Esophagus squamous epithelium (tissue), 5 donors: ENCODE data around the gene CNNM4. TPM values are rescaled to one million over a fixed set of nuclear protein-coding genes. Genes with fewer than 3 reads are reported as not detected.

Source experiments
- DNase-seq: peaks from one replicate; lab custom pipeline; 2025; lab: John Stamatoyannopoulos, UW
- H3K27ac ChIP-seq, 4 donors: fragments of 200-600 bp; sonication (generic); one replicate each; pipeline ENCODE4 v1.5.1; 2016 to 2019; ENCODE audit warnings: mild to moderate bottlenecking in 1 of 4
- H3K27me3 ChIP-seq, 4 donors: fragments of 200-600 bp; sonication (generic); 1 replicate in 3 of 4; 2 replicates in 1 of 4; pipeline versions ENCODE4 v1.5.1 to v1.6.0; 2017 to 2021; ENCODE audit warnings: antibody characterized with exemption in 1 of 4
- H3K36me3 ChIP-seq, 3 donors: fragments of 200-600 bp; sonication (generic); one replicate each; pipeline ENCODE4 v1.5.1; 2016 to 2019
- H3K4me1 ChIP-seq, 3 donors: fragments of 200-600 bp; sonication (generic); one replicate each; pipeline ENCODE4 v1.5.1; 2017 to 2019
- H3K4me3 ChIP-seq, 4 donors: fragments of 200-600 bp; sonication (generic); 1 replicate in 3 of 4; 2 replicates in 1 of 4; pipeline ENCODE4 v1.5.1; 2016 to 2019; ENCODE audit warnings: mild to moderate bottlenecking in 2 of 4, moderate library complexity in 1 of 4
- H3K9me3 ChIP-seq, 3 donors: fragments of 200-600 bp; sonication (generic); one replicate each; pipeline ENCODE4 v1.5.1; 2016 to 2019
- CTCF ChIP-seq, 6 experiments: fragments of 450-650 bp in 4 of 6; fragments of 200-600 bp in 2 of 6; sonication (generic) in 2 of 6; IDR thresholded peaks; one replicate each; pipeline ENCODE4 v1.5.1; 2016 to 2019; ENCODE audit warnings: antibody characterized with exemption in 6 of 6, mild to moderate bottlenecking in 4 of 6, moderate library complexity in 4 of 6
- POLR2A ChIP-seq, 4 donors: fragments of 450-650 bp; IDR thresholded peaks; one replicate each; pipeline ENCODE4 v1.6.1; 2017; ENCODE audit warnings: antibody characterized with exemption in 4 of 4, mild to moderate bottlenecking in 4 of 4, moderate library complexity in 3 of 4
- WGBS, 2 donors: methylation state at CpG; one replicate each; pipeline ENCODE4 v1.1.5; 2018; 5-methylcytosine and 5-hydroxymethylcytosine counted together
- intact Hi-C: fragments of 100-400 bp; cut with DNase I; formaldehyde crosslinking; loops from one replicate; pipeline ENCODE4 v1.15.0; 2022
- total RNA-seq, 4 donors: library from RNA; depleted of rRNA; stranded (reverse); fragments of >200 nt; gene quantifications; one replicate each; pipeline ENCODE4 v1.1.0, GENCODE V29; 2016
- donor health status: DM: yes; HTN: yes; CAD: no.

Gene CNNM4
- total RNA-seq, 4 donors from 2014 or later = 3.4 to 8.5 (median 6.7) TPM

GRCh38 chr2:96853321-96853720 lies 92.6 kb downstream of the CNNM4 start:
- no peak for DNase-seq
- Histone ChIP-seq H3K4me1 (peaks cover 9 to 33% (median 19%) of the 10 kb centered on the region in 3 donors), H3K9me3 (no peaks in the 10 kb centered on the region), H3K4me3 (no peak overlapping the region), H3K27me3 (no peaks in the 10 kb centered on the region), H3K36me3 (peaks cover 8 to 59% (median 16%) of the 10 kb centered on the region in 3 donors), H3K27ac (no peak overlapping the region)
- intact Hi-C loops = loop anchor here (5.0 kb wide), 1 partner anchor 36 kb away; the partner anchor contains the start of gene CNNM3
- 92 to 93% methylated on average over 12 to 14 of the region's 15 CpGs for WGBS, 2 donors
- no peak for TF ChIP-seq CTCF (IDR thresholded peaks at IDR 0.05)
- TF ChIP-seq POLR2A (IDR thresholded peaks at IDR 0.05) = no peak

- 19 to 21% methylated on average over 14 to 18 of the region's 27 CpGs for WGBS, 2 donors
- Histone ChIP-seq H3K27ac (peak overlapping the region; percentile 82 to 90 (median 88)), H3K9me3 (no peaks in the 10 kb centered on the region), H3K27me3 (no peaks in the 10 kb centered on the region), H3K36me3 (peaks cover 20 to 44% (median 25%) of the 10 kb centered on the region in 3 donors), H3K4me3 (peak overlapping the region; percentile 75 to 87 (median 78)), H3K4me1 (peaks cover 16 to 70% (median 47%) of the 10 kb centered on the region in 3 donors)
- intact Hi-C loops = loop anchor here (5.0 kb wide), 1 partner anchor 95 kb away; no protein-coding TSS in a partner anchor
- TF ChIP-seq POLR2A (IDR thresholded peaks at IDR 0.05) (no peak), CTCF (IDR thresholded peaks at IDR 0.05) (no peak)
- DNase-seq = no peak
These were observed 96.3 kb downstream of the CNNM4 start for GRCh38 chr2:96856776-96857666.

- Histone ChIP-seq H3K4me3 (peak within 1 kb of the TSS; percentile 75 to 87 (median 78)), H3K27me3 (no peaks in the 10 kb centered on the region), H3K27ac (peak within 1 kb of the TSS; percentile 85 to 90 (median 88)), H3K9me3 (no peaks in the 10 kb centered on the region), H3K4me1 (peaks cover 16 to 75% (median 47%) of the 10 kb centered on the region in 3 donors), H3K36me3 (peaks cover 21 to 44% (median 27%) of the 10 kb centered on the region in 3 donors)
- 0% methylated on average over 6 to 15 of the region's 81 CpGs for WGBS, 2 donors
- peak; percentile 83 for DNase-seq
- intact Hi-C loops = loop anchor here (5.0 kb wide), 1 partner anchor 94 kb away; no protein-coding TSS in a partner anchor
- TF ChIP-seq CTCF (IDR thresholded peaks at IDR 0.05) (peak; percentile 71 to 97 (median 88)), POLR2A (IDR thresholded peaks at IDR 0.05) (peak in 3 of 4 donors; percentile 47 to 83 (median 75))
These were observed 97.1 kb downstream of the CNNM4 start, which contains the start of gene ANKRD39 for GRCh38 chr2:96857667-96858372. ANKRD39 (minus strand) TSS chr2:96858016; CDS start chr2:96857987, 29 bp downstream.

GRCh38 chr2:96859099-96859649 lies 98.5 kb downstream of the CNNM4 start:
- H3K4me3 ChIP-seq = peak overlapping the region in 1 of 4 donors; percentile 76
- peaks cover 16 to 88% (median 49%) of the 10 kb centered on the region in 3 donors for H3K4me1 ChIP-seq
- no peak for DNase-seq
- WGBS, 2 donors = 48 to 52% methylated on average over 3 to 5 of the region's 11 CpGs
- no peaks in the 10 kb centered on the region for H3K9me3 ChIP-seq
- TF ChIP-seq CTCF (IDR thresholded peaks at IDR 0.05) (no peak), POLR2A (IDR thresholded peaks at IDR 0.05) (no peak)
- no peaks in the 10 kb centered on the region for H3K27me3 ChIP-seq
- intact Hi-C loops = loop anchor here (5.0 kb wide), 1 partner anchor 93 kb away; no protein-coding TSS in a partner anchor
- peaks cover 32 to 44% (median 34%) of the 10 kb centered on the region in 3 donors for H3K36me3 ChIP-seq
- peak overlapping the region; percentile 85 to 90 (median 86) for H3K27ac ChIP-seq
